GM23338 (cell line): ENCODE data around the gene GLRA1. TPM values are rescaled to one million over a fixed set of nuclear protein-coding genes. Genes with fewer than 3 reads are reported as not detected.

Source experiments
- ATAC-seq: fragments of 200-7000 bp; cut with Tn5 transposase; 3 replicates; pipeline ENCODE4 v1.9.1; 2020
- DNase-seq: peaks from one replicate; pipeline ENCODE4 v3.0.0-alpha.2; 2015; ENCODE audit warnings: low spot score
- H2AFZ ChIP-seq: fragments of 200-600 bp; sonication (generic); 2 replicates; pipeline ENCODE4 v1.8.0; 2016; ENCODE audit warnings: antibody characterized with exemption, mild to moderate bottlenecking, moderate library complexity
- H3F3A ChIP-seq: fragments of 200-600 bp; sonication (generic); replicated peaks from 2 replicates; pipeline ENCODE4 v1.8.0; 2017; ENCODE audit warnings: antibody characterized with exemption, mixed run types, low read depth
- H3K27ac ChIP-seq: fragments of 200-600 bp; sonication (generic); 2 replicates; pipeline ENCODE4 v1.6.1; 2016; ENCODE audit warnings: low read depth
- H3K27me3 ChIP-seq: fragments of 200-600 bp; sonication (generic); 2 replicates; pipeline ENCODE4 v1.8.0; 2016; ENCODE audit warnings: mild to moderate bottlenecking, mixed run types, moderate library complexity; ENCODE audit not compliant: insufficient read depth
- H3K36me3 ChIP-seq: fragments of 200-600 bp; sonication (generic); 2 replicates; pipeline ENCODE4 v1.8.0; 2016; ENCODE audit warnings: mild to moderate bottlenecking; ENCODE audit not compliant: insufficient read depth
- H3K4me1 ChIP-seq: fragments of 200-600 bp; sonication (generic); 2 replicates; pipeline ENCODE4 v1.8.0; 2016; ENCODE audit warnings: mild to moderate bottlenecking, moderate library complexity; ENCODE audit not compliant: insufficient read depth
- H3K4me2 ChIP-seq: fragments of 200-600 bp; sonication (generic); 2 replicates; pipeline ENCODE4 v1.7.1; 2017; ENCODE audit warnings: mixed run types
- H3K4me3 ChIP-seq: fragments of 200-600 bp; sonication (generic); 2 replicates; pipeline ENCODE4 v1.6.1; 2016; ENCODE audit warnings: mixed run types
- H3K79me2 ChIP-seq: fragments of 200-600 bp; sonication (generic); replicated peaks from 2 replicates; pipeline ENCODE4 v1.8.0; 2017; ENCODE audit warnings: mild to moderate bottlenecking; ENCODE audit not compliant: insufficient read depth
- H3K9me2 ChIP-seq: fragments of 200-600 bp; sonication (generic); 2 replicates; pipeline ENCODE4 v1.8.0; 2017; ENCODE audit not compliant: insufficient read depth
- H4K20me1 ChIP-seq: fragments of 200-600 bp; sonication (generic); replicated peaks from 2 replicates; pipeline ENCODE4 v1.8.0; 2017; ENCODE audit warnings: mild to moderate bottlenecking; ENCODE audit not compliant: insufficient read depth
- H3K27ac Mint-ChIP-seq: 2 replicates; pipeline ENCODE4 v1.8.0; 2020; ENCODE audit warnings: inconsistent platforms, mild to moderate bottlenecking, moderate library complexity, mixed read lengths
- H3K27me3 Mint-ChIP-seq: 3 replicates; pipeline ENCODE4 v1.8.0; 2022; ENCODE audit warnings: low read depth, mild to moderate bottlenecking, moderate library complexity, mixed read lengths, inconsistent platforms; ENCODE audit not compliant: insufficient read depth, poor library complexity
- H3K36me3 Mint-ChIP-seq: 3 replicates; pipeline ENCODE4 v1.8.0; 2021; ENCODE audit warnings: low read depth, mild to moderate bottlenecking, inconsistent platforms, moderate library complexity, mixed read lengths
- H3K4me1 Mint-ChIP-seq: 3 replicates; pipeline ENCODE4 v1.8.0; 2020; ENCODE audit warnings: mild to moderate bottlenecking, inconsistent platforms, mixed read lengths
- H3K4me3 Mint-ChIP-seq: 3 replicates; pipeline ENCODE4 v1.8.0; 2021; ENCODE audit warnings: moderate library complexity, mild to moderate bottlenecking, inconsistent platforms, mixed read lengths
- H3K9me3 Mint-ChIP-seq: 3 replicates; pipeline ENCODE4 v1.8.0; 2020; ENCODE audit warnings: moderate library complexity, mild to moderate bottlenecking, inconsistent platforms, mixed read lengths
- CREB1 ChIP-seq: fragments of 250-450 bp; sonication (Bioruptor Pico); IDR thresholded peaks from 2 replicates; pipeline ENCODE4 v1.5.0; 2020; ENCODE audit warnings: low read depth, mild to moderate bottlenecking, moderate library complexity
- CTCF ChIP-seq, 2 experiments: fragments of 200-600 bp in 1 of 2; sonication (generic) in 1 of 2; conservative IDR thresholded peaks; 2 replicates each; pipeline versions ENCODE4 v1.5.1 to v1.6.1; 2016 to 2017; ENCODE audit warnings: antibody characterized with exemption in 2 of 2, low read depth in 2 of 2, mild to moderate bottlenecking in 2 of 2, moderate library complexity in 1 of 2
- EZH2 ChIP-seq: fragments of 200-600 bp; sonication (generic); IDR thresholded peaks from one replicate; pipeline ENCODE4 v1.8.0; 2017; ENCODE audit warnings: antibody characterized with exemption, mild to moderate bottlenecking, low read depth; ENCODE audit not compliant: unreplicated experiment
- EZH2phosphoT487 ChIP-seq: fragments of 200-600 bp; sonication (generic); IDR thresholded peaks from one replicate; pipeline ENCODE4 v1.8.1; 2018; ENCODE audit warnings: antibody characterized with exemption; ENCODE audit not compliant: unreplicated experiment
- JUNB ChIP-seq: IDR thresholded peaks from one replicate; pipeline ENCODE4 v1.6.1; 2016; ENCODE audit warnings: antibody characterized with exemption; ENCODE audit not compliant: unreplicated experiment
- NANOG ChIP-seq: IDR thresholded peaks from 2 replicates; pipeline ENCODE4 v1.6.1; 2016; ENCODE audit warnings: antibody characterized with exemption, borderline replicate concordance
- ZNF114 ChIP-seq: fragments of 250-450 bp; sonication (Bioruptor Pico); IDR thresholded peaks from 2 replicates; pipeline ENCODE4 v1.5.0; 2020; ENCODE audit warnings: mild to moderate bottlenecking, moderate library complexity
- ZNF331 ChIP-seq: fragments of 250-450 bp; sonication (Bioruptor Pico); IDR thresholded peaks from 2 replicates; pipeline ENCODE4 v1.5.0; 2020; ENCODE audit warnings: low read depth, mild to moderate bottlenecking, moderate library complexity
- ZNF462 ChIP-seq: fragments of 250-450 bp; sonication (Bioruptor Pico); IDR thresholded peaks from 2 replicates; pipeline ENCODE4 v1.5.0; 2020; ENCODE audit warnings: mild to moderate bottlenecking, moderate library complexity
- polyA plus RNA-seq: library from polyadenylated mRNA; unstranded; fragments of >200 nt; fragmentation: Nextera tagmentation; extraction: Ambion mirVana; gene quantifications from 2 replicates; pipeline ENCODE4 v1.2.1, GENCODE V29; 2016
- total RNA-seq: library from RNA; depleted of rRNA; stranded (reverse); fragments of >200 nt; shearing (Covaris generic); gene quantifications from 2 replicates; pipeline ENCODE4 v1.2.3, GENCODE V29; 2014

Gene GLRA1
- total and polyA plus RNA-seq, 2 experiments from 2014 or later = not detected

DNA sequence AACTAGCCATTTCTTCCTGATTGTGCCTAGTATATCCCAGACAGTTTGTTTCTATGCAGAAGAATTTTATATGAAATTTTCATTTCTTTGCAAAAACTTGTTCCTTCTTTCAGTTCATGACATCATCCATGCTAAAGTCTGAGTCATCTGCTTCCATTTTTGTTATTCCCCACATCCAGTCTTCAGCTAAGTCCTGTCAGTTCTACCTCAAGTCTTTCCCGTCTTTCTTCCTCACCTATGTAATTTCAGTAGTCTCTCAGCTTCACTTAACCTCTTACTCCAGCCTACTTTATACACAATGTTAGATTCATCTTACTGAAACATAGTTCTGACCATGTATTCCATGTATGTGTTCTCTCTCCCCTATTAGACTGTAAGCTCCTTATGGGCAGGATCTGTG, 113.8 kb downstream of the GLRA1 start (continued):
- TF ChIP-seq CTCF (conservative IDR thresholded peaks at IDR 0.05; ENCODE audit: low read depth in 2 of 2) (no peak), ZNF331 (CRISPR knock-in tag) (no peak), CREB1 (CRISPR knock-in tag) (no peak), JUNB (no peak), EZH2 (no peak)

GRCh38 chr5:151810449-151810848, 114.2 kb downstream of the GLRA1 start:
- Mint-ChIP-seq H3K27me3 (no peaks in the 10 kb centered on the region), H3K36me3 (peaks cover 89% of the 10 kb centered on the region)

More at GRCh38 chr5:151810449-151810848, 114.2 kb downstream of the GLRA1 start:
- Mint-ChIP-seq H3K9me3 (no peaks in the 10 kb centered on the region), H3K4me3 (no peak overlapping the region), H3K27ac (no peak overlapping the region), H3K4me1 (peaks cover 13% of the 10 kb centered on the region)
- Histone ChIP-seq H3K79me2 (peaks cover 55% of the 10 kb centered on the region), H4K20me1 (peaks cover 46% of the 10 kb centered on the region), H3K4me3 (no peak overlapping the region), H3K4me1 (peaks cover under 1% of the 10 kb centered on the region; the same call in 1 of the 2 replicates), H3K36me3 (peaks cover 17% of the 10 kb centered on the region; the same call in 1 of the 2 replicates), H3K27me3 (no peaks in the 10 kb centered on the region), H3K9me2 (no peaks in the 10 kb centered on the region), H3K27ac (no peak overlapping the region), H2AFZ (no peak overlapping the region), H3K4me2 (no peak overlapping the region), H3F3A (no peaks in the 10 kb centered on the region)
- no peak for TF ChIP-seq ZNF114
- no peak for TF ChIP-seq ZNF462 (CRISPR knock-in tag)
- no peak for TF ChIP-seq CREB1 (CRISPR knock-in tag)
- TF ChIP-seq EZH2phosphoT487 = no peak
- TF ChIP-seq CTCF (conservative IDR thresholded peaks at IDR 0.05; ENCODE audit: low read depth in 2 of 2) = no peak
- TF ChIP-seq JUNB = no peak
- TF ChIP-seq NANOG = no peak
- DNase-seq (no peak), ATAC-seq (no peak)
